GM19193 (cell line): Measurements from ENCODE around the gene TBX5.

Experiments used
- POLR2A ChIP-seq: IDR thresholded peaks from 4 replicates; pipeline ENCODE4 v1.6.1; 2011; ENCODE audit not compliant: insufficient read depth, insufficient read length; ENCODE audit errors: extremely low read depth

The TBX5 gene

GRCh38 chr12:114440270-114441038, 34.5 kb upstream of the TBX5 start:
- TF ChIP-seq POLR2A, result no peak

GRCh38 chr12:114439817-114440216, 33.9 kb upstream of the TBX5 start:
- no peak for TF ChIP-seq POLR2A

- TF ChIP-seq POLR2A, result no peak
Observed at GRCh38 chr12:114439261-114439683, 33.3 kb upstream of the TBX5 start.

GRCh38 chr12:114438635-114439256, 32.8 kb upstream of the TBX5 start:
- no peak for TF ChIP-seq POLR2A

- TF ChIP-seq POLR2A, result no peak
Observed at GRCh38 chr12:114434341-114434740, 28.4 kb upstream of the TBX5 start.

- no peak for TF ChIP-seq POLR2A
Observed at GRCh38 chr12:114431902-114432301, 26.0 kb upstream of the TBX5 start.

GRCh38 chr12:114430306-114430705, 24.4 kb upstream of the TBX5 start:
- TF ChIP-seq POLR2A, result no peak

- no peak for TF ChIP-seq POLR2A
Observed at GRCh38 chr12:114425031-114425626, 19.2 kb upstream of the TBX5 start.

- TF ChIP-seq POLR2A, result no peak
Observed at GRCh38 chr12:114420944-114421335, 15.0 kb upstream of the TBX5 start.

GRCh38 chr12:114420182-114420943, 14.4 kb upstream of the TBX5 start:
- no peak for TF ChIP-seq POLR2A

GRCh38 chr12:114416028-114416427, 10.1 kb upstream of the TBX5 start:
- TF ChIP-seq POLR2A, result no peak

- no peak for TF ChIP-seq POLR2A
Observed at GRCh38 chr12:114415525-114415868, 9.6 kb upstream of the TBX5 start.

- no peak for TF ChIP-seq POLR2A
Observed at GRCh38 chr12:114414866-114415524, 9.1 kb upstream of the TBX5 start.

- TF ChIP-seq POLR2A, result no peak
Observed at GRCh38 chr12:114414031-114414865, 8.3 kb upstream of the TBX5 start.

GRCh38 chr12:114412825-114413749, 7.1 kb upstream of the TBX5 start:
- TF ChIP-seq POLR2A, result no peak
